Stomach (tissue), 9 donors: Measurements from ENCODE around the gene CCR2. TPM values are rescaled to one million over a fixed set of nuclear protein-coding genes. Genes with fewer than 3 reads are reported as not detected.

Experiments
- DNase-seq, 2 donors: peaks; one replicate each; pipeline versions ENCODE4 v3.0.0 to v3.0.0-alpha.2; 2013 to 2019
- H3K27ac ChIP-seq, 5 donors: fragments of 200-600 bp in 4 of 5; sonication (generic) in 4 of 5; one replicate each; pipeline ENCODE4 v1.5.1; 2013 to 2019; ENCODE audit warnings: mild to moderate bottlenecking in 1 of 5, moderate library complexity in 1 of 5
- H3K27me3 ChIP-seq, 3 donors: fragments of 200-600 bp; sonication (generic); one replicate each; pipeline ENCODE4 v1.5.1; 2017 to 2019; ENCODE audit warnings: mixed run types in 1 of 3
- H3K36me3 ChIP-seq, 4 donors: fragments of 200-600 bp; sonication (generic); 1 replicate in 3 of 4; 2 replicates in 1 of 4; pipeline ENCODE4 v1.5.1; 2016 to 2019
- H3K4me1 ChIP-seq, 4 donors: fragments of 200-600 bp; sonication (generic); one replicate each; pipeline ENCODE4 v1.5.1; 2016 to 2019
- H3K4me3 ChIP-seq, 4 donors: fragments of 200-600 bp; sonication (generic) in 3 of 4; one replicate each; pipeline ENCODE4 v1.5.1; 2016 to 2019; ENCODE audit warnings: mild to moderate bottlenecking in 1 of 4
- H3K9me3 ChIP-seq, 4 donors: fragments of 200-600 bp; sonication (generic); one replicate each; pipeline ENCODE4 v1.5.1; 2016 to 2019
- EP300 ChIP-seq: sonication (generic); formaldehyde crosslinking; IDR thresholded peaks from one replicate; pipeline ENCODE4 v1.6.1; 2017; ENCODE audit warnings: antibody characterized with exemption
- POLR2A ChIP-seq, 4 donors: fragments of 450-650 bp; IDR thresholded peaks; one replicate each; pipeline ENCODE4 v1.6.1; 2016; ENCODE audit warnings: antibody characterized with exemption in 4 of 4, control low read depth in 2 of 4, mild to moderate bottlenecking in 1 of 4, moderate library complexity in 1 of 4
- POLR2AphosphoS5 ChIP-seq, 3 donors: sonication (generic); formaldehyde crosslinking; IDR thresholded peaks; one replicate each; pipeline ENCODE4 v1.6.1; 2016; ENCODE audit warnings: antibody characterized with exemption in 3 of 3
- WGBS, 5 donors: extraction: QIAGEN DNeasy Blood & Tissue Kit in 3 of 5; methylation state at CpG; one replicate each; pipeline versions ENCODE4 v1.1.5 to v1.1.7; 2013 to 2018; 5-methylcytosine and 5-hydroxymethylcytosine counted together
- intact Hi-C: fragments of 100-400 bp; cut with DNase I; formaldehyde crosslinking; loops from one replicate; pipeline ENCODE4 v1.15.1; 2023; ENCODE audit warnings: low total_unique reads
- polyA plus RNA-seq, 3 donors: library from polyadenylated mRNA; stranded (reverse); fragments of 200-250 nt; gene quantifications; one replicate each; pipeline ENCODE4 v1.2.3, GENCODE V29; 2013
- total RNA-seq, 5 donors: library from RNA; depleted of rRNA; stranded (reverse); fragments of >200 nt; gene quantifications; one replicate each; pipeline versions ENCODE4 v1.1.0 to v1.2.3, GENCODE V29; 2014 to 2016
- TF ChIP-seq, protein P1 (sequence below), 7 experiments: fragments of 450-650 bp in 4 of 7; fragments of 200-600 bp in 3 of 7; sonication (generic) in 3 of 7; IDR thresholded peaks; one replicate each; pipeline ENCODE4 v1.5.1; 2016 to 2019; ENCODE audit warnings: antibody characterized with exemption in 7 of 7, control low read depth in 2 of 7, mild to moderate bottlenecking in 1 of 7
- donor health status: healthy with polysubstance abuse.
- donor health status: Bipolar disorder and iron deficiency.
- donor health status: healthy.

Gene CCR2
- total and polyA plus RNA-seq, 8 donors, result 0.37 to 2.5 (median 0.61) TPM; not detected in 3

DNA sequence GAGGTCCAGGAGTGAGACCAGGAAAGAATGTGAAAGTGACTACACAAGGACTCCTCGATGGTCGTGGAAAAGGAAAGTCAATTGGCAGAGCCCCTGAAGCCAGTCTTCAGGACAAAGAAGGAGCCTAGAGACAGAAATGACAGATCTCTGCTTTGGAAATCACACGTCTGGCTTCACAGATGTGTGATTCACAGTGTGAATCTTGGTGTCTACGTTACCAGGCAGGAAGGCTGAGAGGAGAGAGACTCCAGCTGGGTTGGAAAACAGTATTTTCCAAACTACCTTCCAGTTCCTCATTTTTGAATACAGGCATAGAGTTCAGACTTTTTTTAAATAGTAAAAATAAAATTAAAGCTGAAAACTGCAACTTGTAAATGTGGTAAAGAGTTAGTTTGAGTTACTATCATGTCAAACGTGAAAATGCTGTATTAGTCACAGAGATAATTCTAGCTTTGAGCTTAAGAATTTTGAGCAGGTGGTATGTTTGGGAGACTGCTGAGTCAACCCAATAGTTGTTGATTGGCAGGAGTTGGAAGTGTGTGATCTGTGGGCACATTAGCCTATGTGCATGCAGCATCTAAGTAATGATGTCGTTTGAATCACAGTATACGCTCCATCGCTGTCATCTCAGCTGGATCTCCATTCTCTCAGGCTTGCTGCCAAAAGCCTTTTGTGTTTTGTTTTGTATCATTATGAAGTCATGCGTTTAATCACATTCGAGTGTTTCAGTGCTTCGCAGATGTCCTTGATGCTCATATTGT lies 6.0 kb downstream of the CCR2 start:
- peak overlapping the region in 3 of 5 donors; percentile 16 to 47 (median 45) for H3K27ac ChIP-seq
- 33 to 64% (median 54%) methylated on average over 11 of the region's 11 CpGs for WGBS, 5 donors
- H3K4me1 ChIP-seq, result peaks cover 0 to 13% (median 0%) of the 10 kb centered on the region in 4 donors
- no peaks in the 10 kb centered on the region for H3K9me3 ChIP-seq
- DNase-seq, result peak in 1 of 2 donors; percentile 53
- H3K4me3 ChIP-seq, result no peak overlapping the region
- intact Hi-C loops, result no loop called here
- H3K36me3 ChIP-seq, result no peaks in the 10 kb centered on the region
- TF ChIP-seq POLR2A (IDR thresholded peaks at IDR 0.05) (no peak), POLR2AphosphoS5 (IDR thresholded peaks at IDR 0.05) (no peak), EP300 (no peak)
- TF ChIP-seq, protein P1, sequence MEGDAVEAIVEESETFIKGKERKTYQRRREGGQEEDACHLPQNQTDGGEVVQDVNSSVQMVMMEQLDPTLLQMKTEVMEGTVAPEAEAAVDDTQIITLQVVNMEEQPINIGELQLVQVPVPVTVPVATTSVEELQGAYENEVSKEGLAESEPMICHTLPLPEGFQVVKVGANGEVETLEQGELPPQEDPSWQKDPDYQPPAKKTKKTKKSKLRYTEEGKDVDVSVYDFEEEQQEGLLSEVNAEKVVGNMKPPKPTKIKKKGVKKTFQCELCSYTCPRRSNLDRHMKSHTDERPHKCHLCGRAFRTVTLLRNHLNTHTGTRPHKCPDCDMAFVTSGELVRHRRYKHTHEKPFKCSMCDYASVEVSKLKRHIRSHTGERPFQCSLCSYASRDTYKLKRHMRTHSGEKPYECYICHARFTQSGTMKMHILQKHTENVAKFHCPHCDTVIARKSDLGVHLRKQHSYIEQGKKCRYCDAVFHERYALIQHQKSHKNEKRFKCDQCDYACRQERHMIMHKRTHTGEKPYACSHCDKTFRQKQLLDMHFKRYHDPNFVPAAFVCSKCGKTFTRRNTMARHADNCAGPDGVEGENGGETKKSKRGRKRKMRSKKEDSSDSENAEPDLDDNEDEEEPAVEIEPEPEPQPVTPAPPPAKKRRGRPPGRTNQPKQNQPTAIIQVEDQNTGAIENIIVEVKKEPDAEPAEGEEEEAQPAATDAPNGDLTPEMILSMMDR (IDR thresholded peaks at IDR 0.05), result no peak
- peaks cover 0 to 7% (median 0%) of the 10 kb centered on the region in 3 donors for H3K27me3 ChIP-seq

DNA sequence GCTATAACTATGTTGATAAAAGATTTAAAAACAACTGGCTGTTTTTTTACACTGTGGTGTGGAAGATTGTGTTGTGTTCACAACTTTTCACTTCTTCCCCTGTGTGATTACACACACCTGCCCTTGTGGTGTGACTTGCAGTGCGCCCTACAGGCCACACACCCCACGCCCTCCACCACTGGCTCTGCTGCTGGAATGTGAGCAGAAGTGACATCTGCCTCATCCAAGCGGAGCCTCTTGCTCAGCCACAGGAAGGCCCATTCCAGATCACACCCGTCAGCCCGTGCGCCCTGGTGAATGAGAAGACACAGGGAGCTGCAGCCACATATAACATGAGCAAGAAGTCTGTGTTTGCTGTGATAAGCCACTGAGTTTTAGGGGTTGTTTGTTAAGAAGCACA lies 7.0 kb downstream of the CCR2 start:
- no peak for DNase-seq
- Histone ChIP-seq H3K4me1 (peaks cover 0 to 13% (median 0%) of the 10 kb centered on the region in 4 donors), H3K4me3 (no peak overlapping the region), H3K27ac (peak overlapping the region in 1 of 5 donors; percentile 47), H3K9me3 (no peaks in the 10 kb centered on the region), H3K36me3 (no peaks in the 10 kb centered on the region), H3K27me3 (peaks cover 0 to 5% (median 0%) of the 10 kb centered on the region in 3 donors)
- TF ChIP-seq EP300 (no peak), POLR2A (IDR thresholded peaks at IDR 0.05) (no peak), POLR2AphosphoS5 (IDR thresholded peaks at IDR 0.05) (no peak)
- TF ChIP-seq, protein P1 (IDR thresholded peaks at IDR 0.05), result no peak
- WGBS, 5 donors, result 65 to 77% (median 73%) methylated on average over 6 of the region's 6 CpGs
- intact Hi-C loops, result no loop called here

DNA sequence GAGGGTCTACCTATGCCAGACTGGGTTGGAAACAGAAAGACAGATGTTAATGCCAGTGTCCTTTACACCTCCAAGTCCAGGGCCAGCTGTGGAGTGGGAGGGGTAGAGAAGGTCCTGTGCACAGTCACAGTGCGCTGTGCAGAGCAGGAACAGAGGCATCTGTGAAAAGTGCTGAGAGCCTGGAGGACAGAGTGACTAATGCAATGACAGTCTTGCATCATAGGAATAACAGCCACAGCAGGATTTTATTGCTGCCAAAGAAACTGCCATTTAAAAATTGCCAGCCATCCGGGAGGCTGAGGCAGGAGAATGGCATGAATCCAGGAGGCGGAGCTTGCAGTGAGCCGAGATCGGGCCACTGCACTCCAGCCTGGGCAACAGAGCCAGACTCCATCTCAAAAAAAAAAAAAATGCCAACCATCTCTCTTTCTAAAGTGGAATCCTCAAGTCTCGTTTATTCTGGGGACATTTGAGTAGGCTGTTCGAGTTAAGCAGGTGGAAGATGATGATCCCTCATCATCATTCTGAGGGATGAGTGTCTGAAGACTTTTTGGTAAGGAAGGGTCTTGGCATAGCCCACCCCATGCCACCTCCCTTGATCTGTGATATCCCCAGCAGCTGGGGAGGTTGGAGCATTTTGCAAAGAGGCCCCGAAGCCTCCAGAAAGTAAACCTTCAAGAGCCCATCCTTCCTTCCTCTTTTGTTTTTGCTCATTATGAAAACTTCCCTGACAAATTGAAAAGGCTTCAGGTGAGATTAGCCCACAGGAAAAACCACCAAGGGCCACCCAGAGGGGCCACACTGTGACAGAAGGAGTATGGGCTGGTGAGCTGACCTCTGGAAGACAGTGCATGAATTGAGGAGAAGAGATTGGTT lies 7.7 kb downstream of the CCR2 start:
- intact Hi-C loops, result no loop called here
- DNase-seq, result no peak
- Histone ChIP-seq H3K4me1 (peaks cover 0 to 13% (median 0%) of the 10 kb centered on the region in 4 donors), H3K9me3 (no peaks in the 10 kb centered on the region), H3K27ac (peak overlapping the region in 2 of 5 donors; percentile 22 to 47), H3K4me3 (no peak overlapping the region), H3K36me3 (no peaks in the 10 kb centered on the region), H3K27me3 (no peaks in the 10 kb centered on the region)
- WGBS, 5 donors, result 51 to 78% (median 74%) methylated on average over 8 of the region's 8 CpGs
- no peak for TF ChIP-seq POLR2A (IDR thresholded peaks at IDR 0.05)
- TF ChIP-seq, protein P1 (IDR thresholded peaks at IDR 0.05), result no peak
- TF ChIP-seq POLR2AphosphoS5 (IDR thresholded peaks at IDR 0.05), result no peak
- no peak for TF ChIP-seq EP300

GRCh38 chr3:46365041-46365440 lies 11.1 kb downstream of the CCR2 start:
- WGBS, 5 donors, result 78 to 87% (median 86%) methylated on average over 4 of the region's 4 CpGs
- TF ChIP-seq POLR2A (IDR thresholded peaks at IDR 0.05), result no peak
- TF ChIP-seq, protein P1 (IDR thresholded peaks at IDR 0.05), result no peak
- no peak for TF ChIP-seq POLR2AphosphoS5 (IDR thresholded peaks at IDR 0.05)
- TF ChIP-seq EP300, result no peak
- Histone ChIP-seq H3K27me3 (no peaks in the 10 kb centered on the region), H3K9me3 (no peaks in the 10 kb centered on the region), H3K4me3 (no peak overlapping the region), H3K27ac (no peak overlapping the region), H3K36me3 (no peaks in the 10 kb centered on the region), H3K4me1 (peaks cover 0 to 13% (median 0%) of the 10 kb centered on the region in 4 donors)
- intact Hi-C loops, result no loop called here
- no peak for DNase-seq
